Iris pigment epithelial cell (primary cell): Measurements from ENCODE around the gene CSTB.
A peak's percentile ranks its signal among the peaks of the same experiment; 100 is the strongest.

Experiments used
- DNase-seq: peaks from one replicate; pipeline ENCODE4 v3.0.0-alpha.2; 2011; ENCODE audit warnings: low read depth

Gene CSTB

GRCh38 chr21:43789276-43790009 is 13.3 kb upstream of the CSTB start, which contains the start of gene RRP1:
Gene RRP1 (plus strand): TSS chr21:43789577. CDS start chr21:43789630, 53 bp downstream.
- peak; percentile 82 for DNase-seq

DNA sequence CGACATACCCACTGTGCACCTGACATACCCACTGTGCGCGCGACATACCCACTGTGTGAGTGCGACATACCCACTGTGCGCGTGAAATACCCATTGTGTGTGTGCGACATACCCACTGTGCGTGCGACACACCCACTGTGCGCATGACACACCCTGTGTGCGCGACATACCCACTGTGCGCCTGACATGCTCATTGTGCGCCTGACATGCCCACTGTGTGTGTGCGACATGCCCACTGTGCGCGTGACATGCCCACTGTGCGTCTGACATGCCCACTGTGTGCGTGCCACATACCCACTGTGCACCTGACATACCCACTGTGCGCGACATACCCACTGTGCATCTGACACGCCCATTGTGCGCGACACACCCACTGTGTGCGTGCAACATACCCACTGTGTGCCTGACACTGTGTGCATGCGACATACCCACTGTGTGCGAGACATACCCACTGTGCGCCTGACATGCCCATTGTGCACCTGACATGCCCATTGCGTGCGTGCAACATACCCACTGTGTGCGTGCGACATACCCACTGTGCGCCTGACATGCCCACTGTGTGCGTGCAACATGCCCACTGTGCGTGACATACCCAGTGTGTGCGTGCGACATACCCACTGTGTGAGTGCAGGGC is 10.8 kb upstream of the CSTB start:
- no peak for DNase-seq

GRCh38 chr21:43786300-43786806 is 10.2 kb upstream of the CSTB start:
- no peak for DNase-seq

GRCh38 chr21:43785134-43785533 is 9.0 kb upstream of the CSTB start:
- peak; percentile 20 for DNase-seq

DNA sequence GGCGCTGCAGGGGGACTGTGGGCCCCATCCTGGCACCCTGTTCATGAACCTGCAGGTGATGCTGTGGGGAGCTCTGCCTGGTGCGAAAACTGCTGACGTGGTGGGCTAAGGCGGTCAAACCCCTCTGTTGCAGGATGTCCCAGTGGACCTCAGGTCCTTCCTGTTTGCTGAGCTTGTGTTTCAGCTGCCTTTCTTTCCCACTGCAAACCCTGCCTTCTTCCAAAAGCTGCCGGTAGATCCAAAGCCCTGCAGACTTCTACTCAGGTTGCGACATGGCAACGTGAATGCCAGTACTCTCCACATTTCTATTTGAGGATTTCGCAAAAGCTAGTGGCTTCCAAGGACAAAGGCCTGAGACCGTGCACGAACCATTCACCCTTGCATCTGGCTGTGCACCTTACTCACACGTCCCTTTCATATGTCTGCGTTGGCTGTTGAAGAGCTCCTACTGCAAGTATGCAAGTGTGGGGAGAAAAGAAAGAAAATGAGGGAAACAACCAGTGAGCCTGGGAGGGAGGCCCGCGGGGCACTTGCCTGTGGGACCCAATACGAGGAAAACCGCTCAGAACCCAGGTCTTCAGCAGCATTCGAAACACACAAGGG is 7.1 kb upstream of the CSTB start:
- no peak for DNase-seq

- no peak for DNase-seq
Observed at GRCh38 chr21:43782431-43783097, 6.5 kb upstream of the CSTB start.

DNA sequence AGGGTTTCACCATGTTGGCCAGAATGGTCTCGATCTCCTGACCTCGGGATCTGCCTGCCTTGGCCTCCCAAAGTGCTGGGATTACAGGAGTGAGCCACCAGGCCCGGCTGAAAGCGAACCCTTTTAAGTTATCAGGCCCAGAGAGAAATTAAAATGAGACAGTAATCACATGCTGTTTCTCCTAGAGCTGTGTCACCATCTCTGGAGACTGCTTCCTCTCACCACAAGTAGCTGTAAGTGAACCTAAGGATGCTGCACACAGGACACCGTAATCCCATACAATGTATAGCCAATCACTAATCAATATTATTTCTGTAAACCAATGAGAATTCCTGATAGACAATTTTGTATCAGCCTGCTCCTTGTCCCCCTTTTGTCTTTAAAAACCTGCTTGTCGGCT is 5.7 kb upstream of the CSTB start:
- DNase-seq = no peak

- DNase-seq = no peak
Observed at GRCh38 chr21:43779660-43780059, 3.6 kb upstream of the CSTB start.

DNA sequence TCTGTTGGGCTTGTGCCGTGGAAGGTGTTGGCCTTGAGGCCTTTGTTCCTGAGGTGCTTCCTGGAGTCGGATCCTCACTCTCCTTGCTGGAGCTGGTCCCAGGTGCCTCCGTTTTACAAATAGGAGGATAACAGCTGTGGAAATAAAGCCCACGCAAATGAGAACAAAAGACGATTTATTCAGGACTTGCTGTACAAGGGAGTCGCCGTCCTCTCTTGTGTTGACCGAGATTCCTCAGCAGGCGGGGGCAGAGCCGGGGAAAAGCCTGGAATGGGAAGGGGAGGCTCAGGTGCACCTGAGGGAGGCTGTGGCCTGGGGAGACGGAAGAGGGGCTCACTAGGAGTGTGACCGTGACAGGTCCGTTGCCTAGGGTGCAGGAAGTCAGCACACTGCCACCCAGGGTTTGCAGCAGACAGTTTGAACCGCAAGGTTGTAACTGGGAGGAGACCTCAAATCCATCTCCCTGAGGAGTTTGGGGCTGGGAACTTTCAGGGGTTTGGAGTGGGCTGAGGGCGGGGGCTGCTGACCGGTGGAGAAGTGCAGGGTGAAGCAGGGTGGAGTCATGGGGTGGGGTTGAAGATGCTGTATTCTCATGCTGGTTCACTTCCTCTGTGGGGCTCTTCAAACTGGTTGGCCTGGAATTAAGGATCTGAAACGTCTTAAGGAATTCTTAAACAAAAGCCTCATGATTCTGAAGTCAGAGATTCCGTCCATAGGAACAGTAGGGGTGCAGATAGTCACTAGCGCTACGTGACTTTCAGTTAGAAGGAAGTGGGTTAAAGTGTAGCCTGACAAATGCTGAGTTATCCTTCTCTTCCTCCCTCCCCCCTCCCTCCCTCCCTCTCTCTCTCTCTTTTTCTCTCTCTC is 2.6 kb upstream of the CSTB start:
- DNase-seq = no peak

GRCh38 chr21:43777953-43778352 is 1.8 kb upstream of the CSTB start:
- DNase-seq = no peak

- no peak for DNase-seq
Observed at GRCh38 chr21:43775190-43775589, 918 bp downstream of the CSTB start.

DNA sequence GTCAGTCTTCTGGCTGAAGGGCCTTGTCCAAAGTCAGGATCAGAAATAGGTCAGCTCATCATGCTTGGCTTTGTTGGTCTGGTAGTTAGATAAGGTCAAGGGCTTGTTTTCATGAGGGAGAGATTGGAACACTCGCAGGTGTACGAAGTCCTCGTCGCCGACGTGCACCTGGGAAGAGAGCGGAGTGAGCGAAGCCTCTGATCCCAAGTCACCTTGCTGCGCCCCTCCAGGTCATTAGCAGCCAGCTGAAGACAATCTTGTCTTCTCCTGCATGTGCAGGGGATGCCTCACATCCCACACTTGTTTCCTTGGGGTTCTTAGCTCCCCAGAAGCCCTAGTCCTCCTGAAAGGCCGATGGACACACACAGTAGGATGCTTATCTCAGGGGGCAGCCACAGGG is 1.9 kb downstream of the CSTB start:
- no peak for DNase-seq

DNA sequence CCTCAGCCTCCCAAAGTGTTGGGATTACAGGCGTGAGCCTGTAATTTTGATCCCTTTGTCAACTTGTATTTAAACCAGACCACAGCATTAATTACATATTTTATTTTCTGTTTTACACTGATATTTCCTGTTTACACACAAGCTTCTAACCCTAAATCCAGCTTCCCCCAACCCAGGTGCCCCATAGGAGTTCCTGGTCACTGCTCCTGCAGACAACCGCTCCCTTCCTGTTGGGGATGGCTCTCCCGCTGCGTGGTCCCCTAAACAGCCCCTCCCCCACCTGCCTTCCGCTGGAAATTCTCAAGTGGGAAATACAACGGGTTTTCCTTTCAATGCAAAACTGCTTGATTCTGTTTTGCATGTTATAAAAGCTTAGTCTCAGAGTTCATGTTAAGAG is 3.7 kb downstream of the CSTB start:
- no peak for DNase-seq

GRCh38 chr21:43771698-43772424 is 4.2 kb downstream of the CSTB start:
- no peak for DNase-seq

DNA sequence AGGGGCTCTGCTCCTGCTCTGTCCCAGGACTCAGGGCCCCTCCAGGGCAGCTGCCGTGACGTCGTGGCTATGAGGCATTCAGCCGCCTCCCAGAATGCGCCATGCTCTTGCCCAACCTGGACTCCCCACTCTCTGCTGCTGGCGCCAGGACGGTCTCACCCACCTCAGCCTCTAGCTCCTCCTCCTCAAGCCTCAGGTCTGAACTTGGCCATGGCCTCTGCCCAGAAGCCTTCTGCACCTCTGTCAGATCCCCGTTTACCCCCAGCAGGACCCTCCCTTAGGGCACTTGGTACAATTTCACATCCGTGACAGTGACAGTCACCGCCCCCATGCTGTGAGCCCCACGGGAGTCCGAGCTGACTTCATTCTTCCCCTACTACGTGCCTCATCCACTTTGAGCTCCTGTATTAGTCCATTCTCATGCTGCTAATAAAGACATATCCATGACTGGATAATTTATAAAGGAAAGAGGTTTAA is 4.9 kb downstream of the CSTB start:
- no peak for DNase-seq

GRCh38 chr21:43770066-43770655 is 5.9 kb downstream of the CSTB start:
- DNase-seq = no peak

DNA sequence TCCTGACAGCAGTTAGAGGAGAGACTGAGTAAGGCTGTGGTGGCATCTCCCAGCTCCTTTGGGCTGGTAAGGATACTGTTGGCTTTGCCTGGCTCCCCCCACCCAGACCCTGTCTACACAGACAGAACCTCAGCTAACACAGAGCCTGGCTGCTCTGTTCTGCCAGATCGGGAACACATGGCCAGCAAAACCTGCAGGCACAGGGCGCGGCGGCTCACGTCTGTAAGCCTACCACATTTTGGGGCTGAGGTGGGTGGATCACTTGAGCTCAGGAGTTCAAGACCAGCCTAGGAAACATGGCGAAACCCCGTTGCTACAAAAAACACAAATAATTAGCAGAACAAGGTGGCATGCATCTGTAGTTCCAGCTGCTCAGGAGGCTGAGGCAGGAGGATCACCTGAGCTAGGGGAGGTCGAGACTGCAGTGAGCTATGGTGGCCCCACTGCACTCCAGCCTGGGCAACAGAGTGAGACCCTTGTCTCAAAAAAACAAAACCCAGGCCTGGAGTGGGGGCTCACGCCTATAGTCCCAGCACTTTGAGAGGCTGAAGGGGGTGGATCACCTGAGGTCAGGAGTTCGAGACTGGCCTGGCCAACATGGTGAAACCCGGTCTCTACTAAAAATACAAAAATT is 6.7 kb downstream of the CSTB start:
- no peak for DNase-seq

GRCh38 chr21:43768868-43769167 is 7.3 kb downstream of the CSTB start:
- no peak for DNase-seq

- peak; percentile 89 for DNase-seq
Observed at GRCh38 chr21:43767984-43768867, 7.9 kb downstream of the CSTB start.
